Dendritic cell treated with granulocyte-macrophage colony-stimulating factor and Interleukin-4, amounts not matched to agents 40 ng/mL and 50 ng/mL, for 4 days (primary cell): ENCODE measurements around the gene TTC39B.

Source experiments
- H3K27ac Mint-ChIP-seq: one replicate; pipeline ENCODE4 v1.8.0; 2022; ENCODE audit warnings: mild to moderate bottlenecking, mixed read lengths
- H3K27me3 Mint-ChIP-seq: one replicate; pipeline ENCODE4 v1.8.0; 2022; ENCODE audit warnings: mild to moderate bottlenecking, mixed read lengths
- H3K36me3 Mint-ChIP-seq: one replicate; pipeline ENCODE4 v1.8.0; 2022; ENCODE audit warnings: low read depth, mixed read lengths
- H3K4me1 Mint-ChIP-seq: one replicate; pipeline ENCODE4 v1.8.0; 2022; ENCODE audit warnings: low read depth, mixed read lengths
- H3K4me3 Mint-ChIP-seq: one replicate; pipeline ENCODE4 v1.8.0; 2022; ENCODE audit warnings: mild to moderate bottlenecking, moderate library complexity, mixed read lengths
- H3K9me3 Mint-ChIP-seq: one replicate; pipeline ENCODE4 v1.8.0; 2022; ENCODE audit warnings: mixed read lengths
- intact Hi-C: fragments of 100-400 bp; cut with micrococcal nuclease; formaldehyde crosslinking; loops from one replicate; pipeline ENCODE4 v1.15.0; 2022

TTC39B gene

GRCh38 chr9:15293804-15294316, 13.2 kb downstream of the TTC39B start:
- Mint-ChIP-seq H3K27ac (peak overlapping the region; percentile 8), H3K4me1 (peaks cover 23% of the 10 kb centered on the region), H3K27me3 (no peaks in the 10 kb centered on the region), H3K4me3 (no peak overlapping the region), H3K9me3 (no peaks in the 10 kb centered on the region), H3K36me3 (no peaks in the 10 kb centered on the region)
- intact Hi-C loops: loop anchor here (5.0 kb wide), 1 partner anchor 128 kb away; the partner anchor contains the start of gene SNAPC3

- no peak overlapping the region for H3K27ac Mint-ChIP-seq
- no peak overlapping the region for H3K4me3 Mint-ChIP-seq
- no peaks in the 10 kb centered on the region for H3K27me3 Mint-ChIP-seq
- intact Hi-C loops: loop anchor here (5.0 kb wide), 1 partner anchor 129 kb away; the partner anchor contains the start of gene SNAPC3
- H3K4me1 Mint-ChIP-seq: peaks cover 19% of the 10 kb centered on the region
- H3K36me3 Mint-ChIP-seq: no peaks in the 10 kb centered on the region
- no peaks in the 10 kb centered on the region for H3K9me3 Mint-ChIP-seq
Observed at GRCh38 chr9:15293084-15293483, 13.9 kb downstream of the TTC39B start.

GRCh38 chr9:15289603-15290002, 17.4 kb downstream of the TTC39B start:
- H3K4me1 Mint-ChIP-seq: peaks cover 12% of the 10 kb centered on the region
- no peak overlapping the region for H3K27ac Mint-ChIP-seq

GRCh38 chr9:15287309-15287708, 19.7 kb downstream of the TTC39B start:
- H3K27ac Mint-ChIP-seq: no peak overlapping the region
- H3K9me3 Mint-ChIP-seq: no peaks in the 10 kb centered on the region
- no peaks in the 10 kb centered on the region for H3K27me3 Mint-ChIP-seq
- H3K4me3 Mint-ChIP-seq: no peak overlapping the region
- intact Hi-C loops: no loop called here
- no peaks in the 10 kb centered on the region for H3K36me3 Mint-ChIP-seq
- H3K4me1 Mint-ChIP-seq: peaks cover 6% of the 10 kb centered on the region

More at GRCh38 chr9:15289603-15290002, 17.4 kb downstream of the TTC39B start:
- no peaks in the 10 kb centered on the region for H3K9me3 Mint-ChIP-seq
- no peaks in the 10 kb centered on the region for H3K27me3 Mint-ChIP-seq
- intact Hi-C loops: loop anchor here (5.0 kb wide), 1 partner anchor 133 kb away; the partner anchor contains the start of gene SNAPC3
- H3K36me3 Mint-ChIP-seq: no peaks in the 10 kb centered on the region
- H3K4me3 Mint-ChIP-seq: no peak overlapping the region

GRCh38 chr9:15286161-15286821, 20.7 kb downstream of the TTC39B start:
- H3K4me1 Mint-ChIP-seq: peaks cover 6% of the 10 kb centered on the region
- no peak overlapping the region for H3K27ac Mint-ChIP-seq
- H3K27me3 Mint-ChIP-seq: no peaks in the 10 kb centered on the region
- intact Hi-C loops: no loop called here
- H3K4me3 Mint-ChIP-seq: no peak overlapping the region
- H3K9me3 Mint-ChIP-seq: no peaks in the 10 kb centered on the region
- no peaks in the 10 kb centered on the region for H3K36me3 Mint-ChIP-seq

- no peak overlapping the region for H3K4me3 Mint-ChIP-seq
- intact Hi-C loops: no loop called here
- H3K27ac Mint-ChIP-seq: no peak overlapping the region
- H3K27me3 Mint-ChIP-seq: no peaks in the 10 kb centered on the region
- H3K4me1 Mint-ChIP-seq: peaks cover 6% of the 10 kb centered on the region
- no peaks in the 10 kb centered on the region for H3K36me3 Mint-ChIP-seq
- H3K9me3 Mint-ChIP-seq: no peaks in the 10 kb centered on the region
Observed at GRCh38 chr9:15282567-15283285, 24.3 kb downstream of the TTC39B start.

- no peaks in the 10 kb centered on the region for H3K9me3 Mint-ChIP-seq
- intact Hi-C loops: no loop called here
- no peaks in the 10 kb centered on the region for H3K27me3 Mint-ChIP-seq
- H3K4me1 Mint-ChIP-seq: no peaks in the 10 kb centered on the region
- no peak overlapping the region for H3K4me3 Mint-ChIP-seq
- no peaks in the 10 kb centered on the region for H3K36me3 Mint-ChIP-seq
- H3K27ac Mint-ChIP-seq: no peak overlapping the region
Observed at GRCh38 chr9:15280647-15281046, 26.4 kb downstream of the TTC39B start.

- H3K36me3 Mint-ChIP-seq: no peaks in the 10 kb centered on the region
- no peaks in the 10 kb centered on the region for H3K27me3 Mint-ChIP-seq
- H3K9me3 Mint-ChIP-seq: no peaks in the 10 kb centered on the region
- intact Hi-C loops: loop anchor here (5.0 kb wide), 1 partner anchor 138 kb away; no protein-coding TSS in a partner anchor
- no peak overlapping the region for H3K4me3 Mint-ChIP-seq
- H3K27ac Mint-ChIP-seq: no peak overlapping the region
- H3K4me1 Mint-ChIP-seq: no peaks in the 10 kb centered on the region
Observed at GRCh38 chr9:15278839-15279238, 28.2 kb downstream of the TTC39B start.

- H3K27ac Mint-ChIP-seq: no peak overlapping the region
- H3K27me3 Mint-ChIP-seq: no peaks in the 10 kb centered on the region
- H3K4me1 Mint-ChIP-seq: no peaks in the 10 kb centered on the region
- no peaks in the 10 kb centered on the region for H3K9me3 Mint-ChIP-seq
- intact Hi-C loops: loop anchor here (5.0 kb wide), 1 partner anchor 139 kb away; no protein-coding TSS in a partner anchor
- no peaks in the 10 kb centered on the region for H3K36me3 Mint-ChIP-seq
- no peak overlapping the region for H3K4me3 Mint-ChIP-seq
Observed at GRCh38 chr9:15278091-15278687, 28.8 kb downstream of the TTC39B start.

GRCh38 chr9:15277400-15278090, 29.5 kb downstream of the TTC39B start:
- H3K36me3 Mint-ChIP-seq: no peaks in the 10 kb centered on the region
- H3K4me3 Mint-ChIP-seq: no peak overlapping the region
- intact Hi-C loops: loop anchor here (2.0 to 5.0 kb wide), 2 partner anchors 140 to 329 kb away; no protein-coding TSS in a partner anchor
- H3K4me1 Mint-ChIP-seq: no peaks in the 10 kb centered on the region
- no peaks in the 10 kb centered on the region for H3K27me3 Mint-ChIP-seq
- H3K9me3 Mint-ChIP-seq: no peaks in the 10 kb centered on the region
- no peak overlapping the region for H3K27ac Mint-ChIP-seq

GRCh38 chr9:15276328-15276938, 30.6 kb downstream of the TTC39B start:
- Mint-ChIP-seq H3K4me3 (no peak overlapping the region), H3K27me3 (no peaks in the 10 kb centered on the region), H3K4me1 (no peaks in the 10 kb centered on the region), H3K27ac (no peak overlapping the region), H3K36me3 (no peaks in the 10 kb centered on the region), H3K9me3 (no peaks in the 10 kb centered on the region)
- intact Hi-C loops: loop anchor here (2.0 to 5.0 kb wide), 2 partner anchors 141 to 330 kb away; no protein-coding TSS in a partner anchor

- Mint-ChIP-seq H3K4me3 (no peak overlapping the region), H3K27me3 (no peaks in the 10 kb centered on the region), H3K27ac (no peak overlapping the region), H3K36me3 (no peaks in the 10 kb centered on the region), H3K9me3 (no peaks in the 10 kb centered on the region), H3K4me1 (no peaks in the 10 kb centered on the region)
- intact Hi-C loops: no loop called here
Observed at GRCh38 chr9:15274425-15274824, 32.6 kb downstream of the TTC39B start.

- H3K9me3 Mint-ChIP-seq: no peaks in the 10 kb centered on the region
- H3K36me3 Mint-ChIP-seq: no peaks in the 10 kb centered on the region
- H3K4me3 Mint-ChIP-seq: no peak overlapping the region
- no peaks in the 10 kb centered on the region for H3K27me3 Mint-ChIP-seq
- no peaks in the 10 kb centered on the region for H3K4me1 Mint-ChIP-seq
- H3K27ac Mint-ChIP-seq: no peak overlapping the region
- intact Hi-C loops: no loop called here
Observed at GRCh38 chr9:15272377-15272928, 34.6 kb downstream of the TTC39B start.
